ENCODE measurements around the gene GTPBP6. TPM values are rescaled to one million over a fixed set of nuclear protein-coding genes. Genes with fewer than 3 reads are reported as not detected.

The GTPBP6 gene
- total and polyA plus RNA-seq, 2 donors (not counting 3 experiments of a cell fraction or from before 2014, with no cell fraction given), result 39.1 to 63.5 TPM

DNA sequence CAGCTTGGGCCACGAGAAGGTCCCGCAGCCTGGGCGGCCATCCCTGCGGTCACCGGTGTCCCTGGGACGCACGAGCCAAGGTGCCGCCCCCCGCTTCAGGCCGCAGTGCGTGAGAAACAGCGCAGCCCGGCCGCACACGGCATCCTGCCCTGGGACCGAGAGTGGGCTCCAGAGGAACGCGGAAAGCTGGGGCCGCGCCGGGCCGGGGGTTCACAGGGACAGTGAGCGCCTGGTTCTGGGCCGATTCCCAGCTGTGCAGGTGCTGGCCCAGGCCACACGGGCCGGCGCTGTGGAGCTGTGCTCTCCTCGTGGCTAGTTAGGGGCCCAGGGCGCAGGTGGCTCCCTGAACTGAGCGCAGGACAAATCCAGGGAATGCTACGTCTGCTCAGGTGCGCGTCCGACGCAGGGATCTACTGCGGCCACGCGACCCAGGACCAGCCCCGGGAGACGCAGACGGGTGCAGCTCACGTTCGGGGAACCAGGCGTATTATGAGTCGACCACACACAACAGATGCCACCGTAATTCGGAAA is 25.8 kb upstream of the GTPBP6 start:
- H3K36me3 ChIP-seq (ENCODE audit: control insufficient read depth in 2 of 2, extremely low read depth in 1 of 2, insufficient read depth in 2 of 2, low read length in 2 of 2), result no peaks in the 10 kb centered on the region
- FAIRE-seq (no peak), DNase-seq (ENCODE audit: low read depth, low spot score) (no peak)
- ChIA-PET POLR2A (no interaction called here), CTCF (no interaction called here)
- intact Hi-C loops (cut with micrococcal nuclease) (no loop called here), dilution Hi-C loops (cut with MboI; ENCODE audit: extremely low pct_ligation_motif_present, low sequenced_read_pairs) (no loop called here)
- no peak overlapping the region for H3K4me3 ChIP-seq (replicated peaks in 1 of 3; ENCODE audit: insufficient read depth in 1 of 3, low read depth in 1 of 3, low read length in 3 of 3)
- H3K79me2 ChIP-seq (ENCODE audit: control insufficient read depth, insufficient read depth, low read length), result no peaks in the 10 kb centered on the region
- no peaks in the 10 kb centered on the region for H3K27me3 ChIP-seq (ENCODE audit: control insufficient read depth in 2 of 2, insufficient read depth in 2 of 2, low read length in 2 of 2)
- no peak overlapping the region for H3K27ac ChIP-seq (ENCODE audit: insufficient read depth, low read depth, low read length)
- no peak overlapping the region for H3K4me2 ChIP-seq (ENCODE audit: insufficient read depth, low read length)
- no peak overlapping the region for H3K9ac ChIP-seq (replicated peaks; ENCODE audit: extremely low read depth, insufficient read depth, low read length)
- H3K9me1 ChIP-seq (replicated peaks; ENCODE audit: control insufficient read depth, extremely low read depth, insufficient read depth, low read length), result no peaks in the 10 kb centered on the region
- no peaks in the 10 kb centered on the region for H4K20me1 ChIP-seq (replicated peaks; ENCODE audit: control insufficient read depth, extremely low read depth, insufficient read depth, low read length)
- BruUV-seq (replicated peaks), result no TSS peak
- H2AFZ ChIP-seq (ENCODE audit: low read depth, low read length), result no peak overlapping the region
- no peak for TF ChIP-seq MYC (IDR thresholded peaks at IDR 0.05; ENCODE audit: low read depth, low read length)
- TF ChIP-seq, protein P1, sequence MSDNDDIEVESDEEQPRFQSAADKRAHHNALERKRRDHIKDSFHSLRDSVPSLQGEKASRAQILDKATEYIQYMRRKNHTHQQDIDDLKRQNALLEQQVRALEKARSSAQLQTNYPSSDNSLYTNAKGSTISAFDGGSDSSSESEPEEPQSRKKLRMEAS (IDR thresholded peaks at IDR 0.05; ENCODE audit: insufficient read depth, insufficient read length), result no peak
- TF ChIP-seq, protein P2, sequence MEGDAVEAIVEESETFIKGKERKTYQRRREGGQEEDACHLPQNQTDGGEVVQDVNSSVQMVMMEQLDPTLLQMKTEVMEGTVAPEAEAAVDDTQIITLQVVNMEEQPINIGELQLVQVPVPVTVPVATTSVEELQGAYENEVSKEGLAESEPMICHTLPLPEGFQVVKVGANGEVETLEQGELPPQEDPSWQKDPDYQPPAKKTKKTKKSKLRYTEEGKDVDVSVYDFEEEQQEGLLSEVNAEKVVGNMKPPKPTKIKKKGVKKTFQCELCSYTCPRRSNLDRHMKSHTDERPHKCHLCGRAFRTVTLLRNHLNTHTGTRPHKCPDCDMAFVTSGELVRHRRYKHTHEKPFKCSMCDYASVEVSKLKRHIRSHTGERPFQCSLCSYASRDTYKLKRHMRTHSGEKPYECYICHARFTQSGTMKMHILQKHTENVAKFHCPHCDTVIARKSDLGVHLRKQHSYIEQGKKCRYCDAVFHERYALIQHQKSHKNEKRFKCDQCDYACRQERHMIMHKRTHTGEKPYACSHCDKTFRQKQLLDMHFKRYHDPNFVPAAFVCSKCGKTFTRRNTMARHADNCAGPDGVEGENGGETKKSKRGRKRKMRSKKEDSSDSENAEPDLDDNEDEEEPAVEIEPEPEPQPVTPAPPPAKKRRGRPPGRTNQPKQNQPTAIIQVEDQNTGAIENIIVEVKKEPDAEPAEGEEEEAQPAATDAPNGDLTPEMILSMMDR (IDR thresholded peaks at IDR 0.05; ENCODE audit: extremely low read depth in 1 of 2, insufficient read depth in 1 of 2, low read depth in 1 of 2, low read length in 2 of 2), result no peak
- TF ChIP-seq POLR2AphosphoS5 (IDR thresholded peaks at IDR 0.05; ENCODE audit: insufficient read depth, low read depth, low read length), result no peak
- TF ChIP-seq POLR2A (IDR thresholded peaks at IDR 0.05; ENCODE audit: low read depth, low read length), result no peak
- no peak for TF ChIP-seq JUN (IDR thresholded peaks at IDR 0.05; ENCODE audit: borderline replicate concordance, insufficient read depth, insufficient read length, low read depth)
- TF ChIP-seq GATA2 (IDR thresholded peaks at IDR 0.05; ENCODE audit: insufficient read depth, insufficient read length, low read depth, low read length), result no peak
- no peak for TF ChIP-seq EZH2 (IDR thresholded peaks at IDR 0.05; ENCODE audit: borderline replicate concordance, low read depth, low read length, severe bottlenecking)
- no peak for TF ChIP-seq FOS (IDR thresholded peaks at IDR 0.05; ENCODE audit: borderline replicate concordance, insufficient read depth, low read length)
- peaks cover 9% of the 10 kb centered on the region for H3K4me1 ChIP-seq (ENCODE audit: control insufficient read depth, extremely low read depth, insufficient read depth, low read length)
- no peaks in the 10 kb centered on the region for H3K9me3 ChIP-seq (replicated peaks; ENCODE audit: control insufficient read depth, insufficient read depth, low read length)
